ENCODE results near the gene LDB1.

LDB1 gene

DNA sequence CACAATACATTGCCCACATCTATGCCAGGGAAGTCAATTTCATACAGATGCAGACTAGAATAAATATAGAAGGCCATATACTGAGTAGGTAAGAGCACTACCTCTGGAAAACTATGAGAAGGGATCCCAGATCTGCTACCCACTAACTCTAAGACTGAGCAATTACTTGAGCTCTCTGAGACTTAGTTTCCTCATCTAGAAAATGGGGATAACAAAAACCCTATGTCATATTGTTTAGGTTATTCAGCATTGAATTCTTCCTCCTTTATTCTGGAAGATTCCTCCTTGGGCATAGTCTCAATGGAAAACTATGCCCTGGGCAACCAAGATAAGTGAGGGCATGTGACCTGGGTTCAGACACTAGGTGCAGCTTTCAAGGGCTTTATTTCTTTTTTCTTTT is 60.2 kb downstream of the LDB1 start:
- no peak for DNase-seq
